ENCODE results near the gene SDK1. TPM values are rescaled to one million over a fixed set of nuclear protein-coding genes. Genes with fewer than 3 reads are reported as not detected.

SDK1 gene
- total RNA-seq, 2 donors from 2014 or later = 1.3 to 2.6 TPM

DNA sequence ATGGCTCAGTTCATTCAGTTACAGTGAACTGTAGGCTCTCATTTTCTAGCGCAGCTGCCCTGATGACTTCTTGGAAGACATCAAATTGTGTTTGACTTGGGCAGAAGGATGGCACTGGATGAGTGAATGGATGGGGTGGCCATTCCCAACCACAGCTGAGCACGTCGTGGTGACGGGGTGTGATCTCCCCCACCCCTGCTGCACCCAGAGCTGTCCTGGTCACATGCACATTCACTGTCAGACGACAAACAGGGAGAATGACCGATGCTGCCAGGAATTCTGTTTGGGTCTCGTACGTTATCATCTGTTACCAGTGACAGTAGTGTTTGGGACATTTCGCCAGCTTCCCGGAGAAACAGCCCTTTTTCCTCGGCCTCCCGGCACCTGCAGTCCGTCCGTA lies 623.2 kb downstream of the SDK1 start:
- no peaks in the 10 kb centered on the region for H3K4me1 ChIP-seq
- DNase-seq = no peak
- H3K27me3 ChIP-seq = no peaks in the 10 kb centered on the region
- H3K9me3 ChIP-seq = no peaks in the 10 kb centered on the region
- intact Hi-C loops (cut with DNase I) = no loop called here
- H3K36me3 ChIP-seq = no peaks in the 10 kb centered on the region
- H3K9ac ChIP-seq (ENCODE audit: low read depth in 2 of 2, low read length in 2 of 2) = no peak overlapping the region
- H3K4me3 ChIP-seq = no peak overlapping the region
- H3K27ac ChIP-seq = no peak overlapping the region
- TF ChIP-seq, protein P1, sequence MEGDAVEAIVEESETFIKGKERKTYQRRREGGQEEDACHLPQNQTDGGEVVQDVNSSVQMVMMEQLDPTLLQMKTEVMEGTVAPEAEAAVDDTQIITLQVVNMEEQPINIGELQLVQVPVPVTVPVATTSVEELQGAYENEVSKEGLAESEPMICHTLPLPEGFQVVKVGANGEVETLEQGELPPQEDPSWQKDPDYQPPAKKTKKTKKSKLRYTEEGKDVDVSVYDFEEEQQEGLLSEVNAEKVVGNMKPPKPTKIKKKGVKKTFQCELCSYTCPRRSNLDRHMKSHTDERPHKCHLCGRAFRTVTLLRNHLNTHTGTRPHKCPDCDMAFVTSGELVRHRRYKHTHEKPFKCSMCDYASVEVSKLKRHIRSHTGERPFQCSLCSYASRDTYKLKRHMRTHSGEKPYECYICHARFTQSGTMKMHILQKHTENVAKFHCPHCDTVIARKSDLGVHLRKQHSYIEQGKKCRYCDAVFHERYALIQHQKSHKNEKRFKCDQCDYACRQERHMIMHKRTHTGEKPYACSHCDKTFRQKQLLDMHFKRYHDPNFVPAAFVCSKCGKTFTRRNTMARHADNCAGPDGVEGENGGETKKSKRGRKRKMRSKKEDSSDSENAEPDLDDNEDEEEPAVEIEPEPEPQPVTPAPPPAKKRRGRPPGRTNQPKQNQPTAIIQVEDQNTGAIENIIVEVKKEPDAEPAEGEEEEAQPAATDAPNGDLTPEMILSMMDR (IDR thresholded peaks at IDR 0.05) = no peak

DNA sequence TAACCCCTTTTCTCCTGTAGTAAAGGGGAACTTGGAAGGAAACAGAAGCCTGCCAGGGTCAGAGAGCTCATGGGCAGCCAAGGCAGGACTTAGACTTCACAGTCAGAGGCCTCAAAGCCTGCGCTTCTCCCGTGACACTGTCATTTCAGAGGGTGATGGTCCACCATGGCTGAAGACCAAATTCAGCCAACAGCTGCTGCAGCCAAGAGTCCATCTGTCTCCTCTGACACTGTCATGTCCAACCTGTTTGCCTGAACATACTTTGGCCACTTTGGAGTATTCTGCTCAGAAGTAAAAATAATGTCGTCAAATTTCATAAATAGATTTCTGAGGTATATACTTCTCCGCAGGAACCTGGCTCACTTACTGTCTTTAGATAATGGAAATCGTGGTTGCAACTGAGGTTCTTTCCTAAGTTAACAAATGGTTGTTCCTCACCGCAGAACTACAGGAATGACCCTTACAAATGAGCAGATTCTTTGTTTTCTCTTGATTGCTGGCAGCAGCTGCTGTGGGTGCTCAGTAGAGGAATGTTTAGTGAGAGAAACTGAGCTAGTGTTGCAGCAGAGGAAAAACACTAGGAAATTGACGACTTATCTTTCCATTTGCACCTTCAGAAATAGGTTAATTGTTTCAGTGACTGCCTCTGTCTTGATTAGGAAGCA lies 626.5 kb downstream of the SDK1 start:
- H3K4me1 ChIP-seq = no peaks in the 10 kb centered on the region
- H3K9me3 ChIP-seq = no peaks in the 10 kb centered on the region
- no peaks in the 10 kb centered on the region for H3K36me3 ChIP-seq
- H3K27ac ChIP-seq = no peak overlapping the region
- no peak for DNase-seq
- intact Hi-C loops (cut with DNase I) = no loop called here
- TF ChIP-seq, protein P1 (IDR thresholded peaks at IDR 0.05) = no peak
- no peaks in the 10 kb centered on the region for H3K27me3 ChIP-seq
- H3K4me3 ChIP-seq = no peak overlapping the region
- H3K9ac ChIP-seq (ENCODE audit: low read depth in 2 of 2, low read length in 2 of 2) = no peak overlapping the region

DNA sequence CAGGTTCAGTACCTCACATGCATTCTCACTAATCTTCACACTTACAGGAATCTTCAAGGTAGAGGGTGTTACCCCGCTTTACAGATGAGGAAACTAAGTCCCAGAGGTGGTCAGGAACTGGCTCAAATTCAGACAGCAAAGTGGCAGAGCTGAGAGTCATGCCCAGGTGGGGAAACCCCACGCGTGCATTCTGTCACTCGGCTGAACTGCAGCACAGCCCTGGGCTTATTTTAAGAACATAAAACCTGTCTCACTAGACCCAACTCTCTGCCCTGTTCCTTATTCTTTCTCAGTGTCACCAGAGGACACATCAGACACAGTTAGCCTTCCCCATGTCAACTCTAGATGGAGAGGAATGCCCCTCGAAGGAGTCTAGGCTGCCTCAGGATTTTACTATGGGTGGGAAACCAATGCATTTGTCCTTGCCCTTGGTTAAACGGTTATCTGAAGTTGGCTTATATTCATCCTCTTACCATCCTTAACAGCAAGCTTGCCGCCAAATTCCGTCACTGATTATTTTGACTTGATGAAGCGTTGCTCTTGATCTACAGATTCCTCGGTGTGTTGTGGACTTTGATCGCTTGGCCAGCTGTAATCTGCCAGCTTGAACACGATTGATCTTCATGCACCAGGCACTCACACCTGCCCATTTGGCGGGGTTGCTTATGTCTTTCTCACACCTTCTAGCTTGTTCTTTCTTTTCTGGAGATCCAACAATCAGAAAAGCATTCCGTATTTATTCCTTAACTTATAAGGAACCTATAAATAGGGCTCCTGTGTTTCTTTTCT lies 627.9 kb downstream of the SDK1 start:
- DNase-seq = no peak
- intact Hi-C loops (cut with DNase I) = no loop called here
- H3K9ac ChIP-seq (ENCODE audit: low read depth in 2 of 2, low read length in 2 of 2) = no peak overlapping the region

DNA sequence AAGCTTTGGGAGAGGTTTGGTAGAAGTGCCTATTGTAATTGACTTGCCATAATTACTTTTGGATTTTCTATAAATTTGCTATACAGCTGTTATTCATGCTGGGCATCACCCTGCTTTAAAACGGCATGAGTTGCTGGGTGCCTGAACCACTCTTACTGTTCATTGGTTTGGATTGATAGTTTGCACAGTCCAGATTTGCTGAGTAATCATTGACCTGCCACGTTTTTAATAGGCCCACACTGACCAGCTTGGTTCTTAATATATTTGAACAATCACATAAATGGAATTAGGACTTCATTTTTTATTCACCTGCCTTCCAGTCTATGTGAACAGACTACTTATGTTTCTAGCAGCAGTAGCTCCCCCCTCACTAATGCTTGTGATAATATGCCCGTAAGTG lies 630.8 kb downstream of the SDK1 start:
- Histone ChIP-seq H3K27ac (no peak overlapping the region), H3K9ac (ENCODE audit: low read depth in 2 of 2, low read length in 2 of 2) (no peak overlapping the region), H3K9me3 (no peaks in the 10 kb centered on the region), H3K4me1 (no peaks in the 10 kb centered on the region), H3K4me3 (no peak overlapping the region), H3K36me3 (no peaks in the 10 kb centered on the region), H3K27me3 (no peaks in the 10 kb centered on the region)
- intact Hi-C loops (cut with DNase I) = no loop called here
- no peak for DNase-seq
- TF ChIP-seq, protein P1 (IDR thresholded peaks at IDR 0.05) = no peak

More for the DNA sequence above, 627.9 kb downstream of the SDK1 start:
- Histone ChIP-seq H3K4me1 (no peaks in the 10 kb centered on the region), H3K4me3 (no peak overlapping the region), H3K9me3 (no peaks in the 10 kb centered on the region), H3K36me3 (no peaks in the 10 kb centered on the region), H3K27ac (no peak overlapping the region), H3K27me3 (no peaks in the 10 kb centered on the region)
- TF ChIP-seq, protein P1 (IDR thresholded peaks at IDR 0.05) = no peak

DNA sequence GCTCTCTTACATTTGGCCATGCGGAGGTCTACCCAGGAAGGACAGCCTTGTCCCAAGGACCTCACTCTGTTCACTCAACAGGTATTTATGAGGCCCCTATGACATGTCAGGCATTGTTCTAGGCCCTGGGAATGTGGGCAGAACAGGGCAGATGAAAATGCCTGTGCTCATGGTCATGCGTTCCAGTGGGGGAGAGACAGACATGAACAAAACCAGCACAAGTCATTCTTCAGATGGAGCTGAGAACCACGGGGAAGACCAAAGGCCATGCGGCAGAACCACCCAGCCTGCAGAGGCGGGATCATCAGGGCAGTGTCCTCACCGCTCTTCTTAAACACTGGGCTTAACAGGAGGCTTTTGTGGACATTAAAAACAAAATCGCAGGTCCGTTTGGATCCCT lies 636.1 kb downstream of the SDK1 start:
- H3K9ac ChIP-seq (ENCODE audit: low read depth in 2 of 2, low read length in 2 of 2) = no peak overlapping the region

More for the DNA sequence above, 636.1 kb downstream of the SDK1 start:
- Histone ChIP-seq H3K27ac (no peak overlapping the region), H3K36me3 (no peaks in the 10 kb centered on the region), H3K4me3 (no peak overlapping the region), H3K27me3 (no peaks in the 10 kb centered on the region), H3K4me1 (no peaks in the 10 kb centered on the region), H3K9me3 (no peaks in the 10 kb centered on the region)
- TF ChIP-seq, protein P1 (IDR thresholded peaks at IDR 0.05) = no peak
- DNase-seq = no peak
- intact Hi-C loops (cut with DNase I) = no loop called here

All from colonic mucosa (tissue), 4 donors.